Nephron progenitor cell (in vitro differentiated cells): Measurements from ENCODE around the gene TMEM87B.

Source experiments
- DNase-seq: peaks from one replicate; pipeline ENCODE4 v3.0.0; 2021
- H3K27ac Mint-ChIP-seq: 2 replicates; pipeline ENCODE4 v1.8.0; 2021; ENCODE audit warnings: mild to moderate bottlenecking, moderate library complexity, mixed read lengths
- H3K27me3 Mint-ChIP-seq: 2 replicates; pipeline ENCODE4 v1.8.0; 2021; ENCODE audit warnings: mild to moderate bottlenecking, low read depth, mixed read lengths; ENCODE audit not compliant: poor library complexity
- H3K36me3 Mint-ChIP-seq: 2 replicates; pipeline ENCODE4 v1.8.0; 2021; ENCODE audit warnings: low read depth, mixed read lengths
- H3K4me1 Mint-ChIP-seq: 2 replicates; pipeline ENCODE4 v1.8.0; 2021; ENCODE audit warnings: mixed read lengths
- H3K4me3 Mint-ChIP-seq: 2 replicates; pipeline ENCODE4 v1.8.0; 2021; ENCODE audit warnings: mild to moderate bottlenecking, moderate library complexity, mixed read lengths
- H3K9me3 Mint-ChIP-seq: 2 replicates; pipeline ENCODE4 v1.8.0; 2021; ENCODE audit warnings: mild to moderate bottlenecking, moderate library complexity, mixed read lengths
- CTCF ChIP-seq: fragments of 200-600 bp; sonication (generic); IDR thresholded peaks from 2 replicates; pipeline ENCODE4 v1.5.0; 2021; ENCODE audit warnings: antibody characterized with exemption

The TMEM87B gene

DNA sequence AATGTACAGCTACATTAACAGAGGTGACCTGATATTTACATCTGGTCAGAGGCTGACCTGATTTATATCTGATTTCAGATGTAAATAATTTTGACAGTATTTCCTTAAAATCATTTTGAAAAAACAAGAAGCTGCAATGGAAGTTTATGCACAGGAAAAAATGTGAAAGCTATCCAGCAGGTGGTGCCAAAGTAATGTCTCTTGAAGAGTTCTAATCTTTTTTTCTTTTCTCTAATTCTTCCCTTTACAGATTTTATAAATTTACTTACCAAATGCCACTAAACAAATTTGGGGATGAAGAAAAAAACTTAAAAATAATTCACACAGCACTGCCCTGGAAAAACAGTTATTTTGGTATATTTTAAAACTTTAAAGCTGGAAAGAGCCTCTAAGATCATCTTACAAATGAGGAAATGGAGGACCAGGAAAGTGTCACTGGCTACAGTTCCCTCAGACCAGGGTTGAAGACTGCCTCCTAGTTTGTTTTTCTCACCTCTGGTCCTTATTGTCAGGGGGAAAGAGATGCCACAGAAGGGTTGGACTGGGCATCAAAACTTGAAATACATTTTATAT is 66.7 kb downstream of the TMEM87B start:
- TF ChIP-seq CTCF, result peak; percentile 64
- H3K4me3 Mint-ChIP-seq, result no peak overlapping the region
- peaks cover 7% of the 10 kb centered on the region for H3K4me1 Mint-ChIP-seq
- peaks cover 45% of the 10 kb centered on the region for H3K9me3 Mint-ChIP-seq
- no peak overlapping the region for H3K27ac Mint-ChIP-seq
- H3K27me3 Mint-ChIP-seq, result peaks cover 4% of the 10 kb centered on the region
- H3K36me3 Mint-ChIP-seq, result peaks cover 34% of the 10 kb centered on the region
- DNase-seq, result peak; percentile 23

DNA sequence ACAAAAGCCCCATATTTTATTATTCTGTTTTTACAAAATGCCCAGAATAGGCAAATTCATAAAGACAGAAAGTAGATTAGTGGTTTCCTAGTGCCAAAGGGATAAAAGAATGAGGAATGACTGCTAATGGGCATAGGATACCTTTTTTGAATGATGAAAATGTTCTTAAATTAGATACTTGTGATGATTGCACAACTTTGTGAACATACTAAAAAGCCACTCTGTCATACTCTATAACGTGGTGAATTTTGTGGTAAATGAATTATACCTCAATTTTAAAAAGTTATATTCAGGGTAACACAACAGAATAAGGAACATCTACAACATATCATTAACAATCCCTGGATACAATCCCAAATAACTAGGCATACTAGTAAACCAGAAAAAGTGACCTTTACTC is 74.0 kb downstream of the TMEM87B start:
- H3K36me3 Mint-ChIP-seq, result peaks cover 12% of the 10 kb centered on the region
- TF ChIP-seq CTCF, result no peak
- no peak overlapping the region for H3K4me3 Mint-ChIP-seq
- peaks cover 10% of the 10 kb centered on the region for H3K27me3 Mint-ChIP-seq
- peaks cover 73% of the 10 kb centered on the region for H3K9me3 Mint-ChIP-seq
- DNase-seq, result no peak
- no peaks in the 10 kb centered on the region for H3K4me1 Mint-ChIP-seq
- H3K27ac Mint-ChIP-seq, result no peak overlapping the region

DNA sequence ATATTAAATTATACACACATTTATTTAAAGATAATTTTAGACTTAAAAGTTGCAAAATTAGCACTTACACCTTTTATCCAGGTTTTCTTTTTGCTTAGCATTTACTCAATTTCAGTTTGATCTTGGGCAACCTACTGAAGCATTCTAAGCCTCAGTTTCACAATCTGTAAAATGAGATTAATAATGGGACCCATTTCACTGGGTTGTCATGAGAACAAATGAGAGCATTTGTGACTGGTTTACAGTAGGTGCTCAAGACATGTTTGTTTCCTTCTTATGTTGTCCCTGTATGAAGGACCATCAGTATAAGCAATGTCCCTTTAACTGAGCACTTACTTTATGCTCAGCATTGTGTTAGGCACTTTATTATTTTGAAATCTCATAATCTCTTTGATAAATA is 78.3 kb downstream of the TMEM87B start:
- H3K36me3 Mint-ChIP-seq, result peaks cover 4% of the 10 kb centered on the region
- H3K4me3 Mint-ChIP-seq, result no peak overlapping the region

DNA sequence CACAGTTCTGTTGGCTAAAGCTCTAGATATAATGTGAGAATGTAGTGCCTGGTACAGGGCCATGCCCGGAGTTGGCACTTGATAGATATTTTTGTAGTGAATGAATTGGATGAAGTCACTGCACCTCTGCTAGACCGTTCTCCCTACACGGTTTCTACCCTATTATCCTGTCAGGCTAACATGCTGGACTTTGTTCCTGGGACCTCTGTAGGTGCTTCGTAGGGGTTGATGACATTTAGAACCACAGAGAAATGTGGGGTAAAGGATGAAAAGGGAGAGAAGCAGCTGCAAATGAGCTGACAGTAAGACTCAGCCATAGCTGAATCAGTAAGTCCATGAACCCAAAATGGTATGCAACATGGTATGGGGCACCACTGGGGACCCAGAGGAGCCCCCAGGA is 79.1 kb downstream of the TMEM87B start:
- peaks cover 29% of the 10 kb centered on the region for H3K9me3 Mint-ChIP-seq
- H3K4me1 Mint-ChIP-seq, result peaks cover 16% of the 10 kb centered on the region
- H3K27ac Mint-ChIP-seq, result no peak overlapping the region
- peaks cover 27% of the 10 kb centered on the region for H3K27me3 Mint-ChIP-seq
- TF ChIP-seq CTCF, result no peak
- no peak for DNase-seq
- H3K4me3 Mint-ChIP-seq, result no peak overlapping the region
- H3K36me3 Mint-ChIP-seq, result peaks cover 4% of the 10 kb centered on the region

More for the DNA sequence above, 78.3 kb downstream of the TMEM87B start:
- TF ChIP-seq CTCF, result no peak
- H3K9me3 Mint-ChIP-seq, result peaks cover 36% of the 10 kb centered on the region
- H3K27me3 Mint-ChIP-seq, result peaks cover 27% of the 10 kb centered on the region
- no peak overlapping the region for H3K27ac Mint-ChIP-seq
- no peak for DNase-seq
- H3K4me1 Mint-ChIP-seq, result peaks cover 16% of the 10 kb centered on the region

DNA sequence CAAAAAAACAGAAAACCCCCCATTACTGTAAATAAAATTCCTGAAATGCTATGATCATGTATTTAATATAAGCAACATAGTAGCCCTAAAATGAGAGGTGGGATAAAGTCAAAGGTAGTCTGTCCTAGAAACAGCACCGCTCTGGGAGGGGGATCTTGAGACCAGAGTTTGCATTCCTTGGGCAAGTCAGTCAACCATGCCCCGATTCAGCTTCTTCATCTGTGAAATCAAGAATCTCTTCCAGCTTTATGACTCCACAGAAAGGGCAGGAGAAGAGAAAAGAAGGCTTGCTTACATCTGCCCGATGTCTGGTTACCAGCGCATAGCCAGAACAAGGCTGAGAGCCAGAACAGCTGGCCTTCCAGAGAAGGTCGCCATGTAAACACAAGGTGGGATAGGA is 81.0 kb downstream of the TMEM87B start:
- Mint-ChIP-seq H3K4me3 (peak overlapping the region; percentile 41), H3K9me3 (peaks cover 23% of the 10 kb centered on the region), H3K27ac (no peak overlapping the region)

More for the DNA sequence above, 81.0 kb downstream of the TMEM87B start:
- H3K27me3 Mint-ChIP-seq, result peaks cover 21% of the 10 kb centered on the region
- peaks cover 4% of the 10 kb centered on the region for H3K36me3 Mint-ChIP-seq
- no peak for DNase-seq
- no peak for TF ChIP-seq CTCF
- peaks cover 25% of the 10 kb centered on the region for H3K4me1 Mint-ChIP-seq
